HG03139 (cell line): ENCODE measurements around the gene PPP2R2C.

Source experiments
- ATAC-seq: cut with Tn5 transposase; IDR thresholded peaks from one replicate; pipeline ENCODE4 v1.9.1; 2021; ENCODE audit not compliant: unreplicated experiment

PPP2R2C gene

GRCh38 chr4:6383009-6383404 is 89.4 kb downstream of the PPP2R2C start:
- no peak for ATAC-seq

- no peak for ATAC-seq
Measured at GRCh38 chr4:6381571-6382123, 90.8 kb downstream of the PPP2R2C start.

- no peak for ATAC-seq
Measured at GRCh38 chr4:6380746-6381410, 91.5 kb downstream of the PPP2R2C start.

GRCh38 chr4:6379767-6380745 is 92.4 kb downstream of the PPP2R2C start:
- ATAC-seq: no peak

DNA sequence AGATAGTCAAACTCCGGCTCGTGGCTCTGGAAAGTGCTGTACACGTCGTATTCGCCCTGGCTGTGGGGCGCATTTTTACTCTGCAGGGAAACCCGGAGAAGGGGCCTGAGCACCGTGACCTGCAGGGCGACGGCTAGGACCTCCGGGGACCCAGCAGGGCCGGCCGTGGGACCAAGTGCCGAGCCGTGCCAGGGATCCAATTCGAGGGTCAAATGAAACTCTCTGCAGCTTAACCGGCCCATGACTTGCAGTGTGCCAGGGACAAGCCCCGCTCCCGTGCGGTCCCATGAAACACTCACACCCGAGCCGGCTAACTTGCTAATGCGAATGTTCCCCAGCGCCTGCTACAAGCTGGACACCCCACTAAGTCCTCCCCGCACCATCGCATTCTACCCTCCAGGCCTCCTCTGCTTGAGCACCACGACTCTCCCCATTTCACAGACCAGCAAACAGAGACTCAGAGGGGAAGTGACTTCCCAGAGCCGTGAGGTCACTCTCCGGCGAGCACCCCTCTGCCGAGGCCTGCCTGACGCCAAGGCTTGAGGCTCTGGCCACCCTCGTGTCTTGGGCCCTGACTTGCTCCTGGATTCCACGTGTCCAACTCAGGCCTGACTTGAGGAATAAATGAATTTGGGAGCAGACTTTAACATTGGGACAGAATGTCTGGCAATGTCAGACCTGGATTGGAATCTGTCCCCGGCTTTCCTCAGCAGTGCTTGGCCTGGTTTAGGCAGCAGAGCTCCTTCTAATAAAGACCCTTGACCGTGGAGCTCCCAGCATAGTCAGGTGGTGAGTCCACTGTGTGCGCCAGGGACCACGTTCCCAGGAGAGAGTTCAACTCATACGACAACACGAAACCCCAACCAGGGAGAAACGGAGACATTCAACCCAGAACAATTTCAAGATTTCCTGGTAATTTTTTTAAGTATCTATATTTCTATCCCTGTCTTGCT is 93.6 kb downstream of the PPP2R2C start:
- ATAC-seq: no peak

DNA sequence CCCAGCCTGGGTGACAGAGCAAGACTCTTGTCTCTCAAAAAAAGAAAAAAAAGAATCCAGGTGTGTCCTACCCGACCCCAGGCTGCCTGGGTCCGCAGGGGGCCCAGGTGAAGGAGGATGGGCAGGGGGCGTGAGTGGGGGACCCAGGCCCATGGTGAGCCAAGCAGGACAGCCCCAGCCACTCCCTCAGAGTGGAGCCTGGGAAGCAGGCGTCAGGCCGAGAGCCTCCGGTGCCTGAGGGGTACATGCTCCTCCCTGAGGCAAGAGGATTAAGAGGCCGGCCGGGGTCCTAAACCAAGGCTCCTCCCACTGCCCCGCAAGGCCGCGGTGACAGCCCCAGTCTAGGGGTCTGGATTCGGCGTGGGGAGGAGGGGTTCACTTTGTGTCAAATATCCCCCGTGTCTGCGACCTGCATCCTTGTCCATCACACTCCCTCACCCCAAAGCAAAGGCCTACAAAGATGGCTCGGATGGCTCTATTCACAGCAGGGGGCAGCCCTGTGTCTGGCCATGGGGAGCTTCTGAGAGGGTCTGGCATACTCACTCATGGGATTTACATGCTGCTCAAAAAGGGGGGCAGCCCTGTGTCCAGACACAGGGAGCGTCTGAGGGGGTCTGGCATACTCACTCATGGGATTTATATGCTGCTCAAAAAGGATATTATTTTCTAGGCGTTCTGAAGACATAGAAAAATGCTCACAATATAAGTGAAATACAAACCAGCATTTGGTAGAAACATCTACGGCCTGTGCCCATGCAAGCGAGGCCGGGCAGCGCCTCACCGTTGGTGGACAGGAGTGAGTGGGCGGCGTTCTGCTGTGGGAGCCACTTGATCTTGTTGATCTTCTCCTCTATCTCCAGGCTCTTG is 94.6 kb downstream of the PPP2R2C start:
- no peak for ATAC-seq

GRCh38 chr4:6375620-6376295 is 96.7 kb downstream of the PPP2R2C start:
- no peak for ATAC-seq

GRCh38 chr4:6374575-6374974 is 97.8 kb downstream of the PPP2R2C start:
- ATAC-seq: no peak

DNA sequence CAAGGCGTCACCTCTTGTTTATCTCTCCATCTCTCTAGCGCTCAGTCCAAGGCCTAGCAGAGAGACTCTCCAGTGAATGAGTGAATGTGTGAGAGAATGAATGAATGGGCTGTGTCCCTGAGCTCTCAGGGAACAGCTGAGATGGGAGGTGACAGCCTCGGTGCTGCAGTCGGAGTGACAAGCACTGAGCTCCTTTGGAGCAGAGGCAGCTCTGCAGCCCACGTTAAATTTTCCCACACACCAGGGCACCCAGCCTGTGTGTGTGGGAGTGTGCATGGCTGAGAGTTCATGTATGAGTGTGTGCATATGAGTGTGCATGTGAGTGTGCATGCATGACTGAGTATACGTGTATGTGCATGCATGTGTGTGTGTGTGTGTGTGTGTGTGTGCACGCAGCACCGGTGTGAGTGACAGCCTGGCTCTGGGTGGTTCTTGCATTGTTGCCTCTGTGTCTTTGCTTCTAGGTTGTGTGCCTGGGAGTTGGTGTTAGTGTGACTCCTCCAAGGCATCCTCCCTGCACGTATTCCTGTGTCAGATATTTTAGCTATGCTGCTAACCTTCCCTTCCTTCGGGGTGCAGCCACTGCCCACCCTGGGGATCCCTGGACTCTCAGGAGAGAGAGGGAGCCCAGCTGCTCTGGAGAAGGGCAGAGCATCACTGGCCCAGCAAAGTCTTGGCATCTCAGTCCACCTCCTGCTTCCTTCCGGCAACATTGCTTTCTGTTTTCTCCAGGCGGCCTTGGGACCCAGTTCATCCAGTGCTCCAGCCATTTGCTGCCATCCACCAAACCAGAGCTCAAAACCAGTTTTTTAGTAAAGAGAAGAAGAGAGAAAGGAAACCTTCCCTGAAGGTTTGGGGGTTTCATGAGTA is 98.6 kb downstream of the PPP2R2C start:
- no peak for ATAC-seq

GRCh38 chr4:6372649-6373525 is 99.5 kb downstream of the PPP2R2C start:
- no peak for ATAC-seq

- ATAC-seq: no peak
Measured at GRCh38 chr4:6371812-6372211, 100.6 kb downstream of the PPP2R2C start.

DNA sequence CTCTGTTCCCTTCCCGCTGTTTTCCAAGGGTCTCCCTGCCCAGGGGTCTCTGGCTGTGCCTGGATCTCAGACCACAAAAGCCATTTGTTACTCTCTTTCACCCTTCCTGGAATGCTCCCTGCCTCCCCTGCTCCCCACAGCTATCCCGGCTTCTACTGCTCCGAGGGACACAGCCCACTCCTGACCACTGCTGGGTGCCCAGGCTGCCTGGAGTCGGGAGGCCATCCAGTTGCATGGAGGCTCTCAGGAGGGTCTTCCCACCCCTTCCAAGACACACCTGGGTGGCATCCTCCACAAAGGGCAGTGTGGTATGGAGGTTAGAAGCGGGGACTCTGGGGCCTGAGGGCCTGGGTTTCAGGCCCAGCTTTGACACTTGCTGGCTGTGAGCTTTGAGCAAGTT is 101.1 kb downstream of the PPP2R2C start:
- ATAC-seq: no peak

DNA sequence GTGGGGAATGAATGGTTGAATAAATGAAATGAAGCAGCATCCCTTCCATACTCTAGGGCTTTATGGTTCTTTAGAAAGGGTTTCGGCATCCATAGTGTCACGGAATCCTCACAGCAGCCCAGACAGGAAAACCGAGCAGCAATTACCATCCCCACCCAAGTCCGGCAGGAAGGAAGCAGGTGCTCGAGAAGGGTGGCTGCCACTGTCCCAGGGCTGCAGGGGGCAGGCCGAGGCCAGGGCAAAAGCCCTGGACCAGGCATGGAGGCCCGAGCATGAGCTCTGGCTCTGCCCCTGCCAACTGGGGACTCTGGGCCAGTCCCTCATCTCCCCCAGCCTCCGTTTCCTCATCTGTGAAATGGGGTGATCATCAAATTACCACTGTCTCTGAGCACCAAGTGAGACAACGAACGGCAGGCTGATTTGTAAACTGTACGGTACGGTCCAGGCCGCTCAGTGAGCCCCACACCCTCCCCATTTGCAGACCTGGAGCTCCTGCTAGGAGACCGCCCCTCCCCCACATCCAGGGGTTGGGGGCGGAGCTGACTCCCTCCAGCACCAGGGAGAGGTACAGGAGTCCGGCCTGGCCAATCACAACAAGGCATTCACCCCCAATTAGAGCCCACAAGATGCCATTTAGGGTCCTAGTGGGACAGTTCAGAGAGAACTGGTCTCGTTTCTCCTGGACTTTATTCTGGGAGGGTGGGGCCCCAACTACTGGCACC is 102.3 kb downstream of the PPP2R2C start:
- no peak for ATAC-seq

DNA sequence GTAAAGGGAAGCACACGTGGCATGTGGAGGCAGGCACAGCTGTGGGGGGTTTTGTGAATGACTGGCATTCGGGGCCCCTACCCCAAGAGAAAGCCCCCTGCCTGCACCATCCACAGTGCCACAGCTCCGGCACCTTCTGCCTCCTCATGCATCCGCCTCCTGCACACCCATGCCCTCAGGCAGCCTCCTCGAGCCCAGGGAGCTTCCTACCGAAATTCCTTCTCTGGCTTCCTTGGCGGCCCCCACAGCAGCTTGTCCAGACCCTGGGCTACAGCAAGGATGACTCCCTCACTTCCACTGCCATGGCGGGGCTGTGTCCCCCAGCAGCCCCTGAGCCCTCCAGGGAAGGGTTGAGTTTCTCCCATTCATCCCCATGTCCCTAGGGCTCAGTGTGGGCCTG is 102.9 kb downstream of the PPP2R2C start:
- ATAC-seq: no peak

GRCh38 chr4:6369035-6369434 is 103.4 kb downstream of the PPP2R2C start:
- no peak for ATAC-seq

DNA sequence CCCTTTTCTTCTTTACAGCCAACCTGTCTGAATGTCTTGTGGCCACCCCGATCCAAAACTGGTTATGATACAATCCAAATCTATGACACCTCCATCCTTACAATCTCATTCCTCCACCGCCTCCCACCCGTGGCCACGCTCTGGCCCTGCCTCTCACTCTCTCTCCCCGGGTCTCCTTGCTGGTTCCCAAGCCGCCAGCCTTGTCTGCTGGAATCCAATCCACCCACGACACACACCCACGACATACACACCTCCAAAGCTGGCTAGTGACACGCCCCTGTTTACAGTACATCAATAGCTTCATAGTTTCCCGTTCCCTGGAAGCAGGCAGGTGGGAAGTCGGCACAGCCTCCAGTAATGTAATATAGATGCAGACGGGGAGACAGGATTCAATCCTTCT is 103.8 kb downstream of the PPP2R2C start:
- no peak for ATAC-seq

- no peak for ATAC-seq
Measured at GRCh38 chr4:6368096-6368495, 104.3 kb downstream of the PPP2R2C start.
